Globus pallidus (tissue), 1 donor: ENCODE measurements around the gene LHFPL3.

Source experiments
- DNase-seq: peaks from one replicate; pipeline ENCODE4 v3.0.0-alpha.2; 2015; ENCODE audit warnings: low spot score

Gene LHFPL3

GRCh38 chr7:104846731-104847130, 518.3 kb downstream of the LHFPL3 start:
- no peak for DNase-seq

GRCh38 chr7:104848138-104848990, 520.0 kb downstream of the LHFPL3 start:
- peak; percentile 81 for DNase-seq

GRCh38 chr7:104850374-104850773, 522.0 kb downstream of the LHFPL3 start:
- no peak for DNase-seq

GRCh38 chr7:104851268-104851667, 522.9 kb downstream of the LHFPL3 start:
- no peak for DNase-seq

GRCh38 chr7:104852386-104852785, 524.0 kb downstream of the LHFPL3 start:
- DNase-seq, result no peak

GRCh38 chr7:104855861-104856260, 527.5 kb downstream of the LHFPL3 start:
- DNase-seq, result no peak

- DNase-seq, result no peak
Measured at GRCh38 chr7:104857458-104858425, 529.3 kb downstream of the LHFPL3 start.

GRCh38 chr7:104859754-104860426, 531.5 kb downstream of the LHFPL3 start:
- DNase-seq, result no peak

- DNase-seq, result no peak
Measured at GRCh38 chr7:104861729-104862390, 533.5 kb downstream of the LHFPL3 start.

GRCh38 chr7:104862719-104863118, 534.3 kb downstream of the LHFPL3 start:
- DNase-seq, result no peak

- DNase-seq, result no peak
Measured at GRCh38 chr7:104873401-104873800, 545.0 kb downstream of the LHFPL3 start.

- no peak for DNase-seq
Measured at GRCh38 chr7:104878577-104878976, 550.2 kb downstream of the LHFPL3 start.

- DNase-seq, result no peak
Measured at GRCh38 chr7:104883248-104883717, 554.9 kb downstream of the LHFPL3 start.

GRCh38 chr7:104883718-104884452, 555.5 kb downstream of the LHFPL3 start:
- DNase-seq, result peak; percentile 83

GRCh38 chr7:104886651-104887050, 558.2 kb downstream of the LHFPL3 start:
- DNase-seq, result no peak

- no peak for DNase-seq
Measured at GRCh38 chr7:104890216-104890615, 561.8 kb downstream of the LHFPL3 start.

- no peak for DNase-seq
Measured at GRCh38 chr7:104891949-104892348, 563.5 kb downstream of the LHFPL3 start.

- no peak for DNase-seq
Measured at GRCh38 chr7:104894314-104894713, 565.9 kb downstream of the LHFPL3 start.

GRCh38 chr7:104894726-104895521, 566.5 kb downstream of the LHFPL3 start:
- DNase-seq, result no peak
